Neutrophil (primary cell): ENCODE results near the gene KRTAP2-1.

Source experiments
- H3K27ac ChIP-seq: fragments of 200-600 bp; sonication (generic); 2 replicates; pipeline ENCODE4 v1.5.1; 2016; ENCODE audit warnings: mild to moderate bottlenecking, moderate library complexity
- H3K27me3 ChIP-seq: fragments of 200-600 bp; sonication (generic); 2 replicates; pipeline ENCODE4 v1.6.0; 2016; ENCODE audit warnings: mild to moderate bottlenecking
- H3K36me3 ChIP-seq: fragments of 200-600 bp; sonication (generic); 2 replicates; pipeline ENCODE4 v1.5.1; 2017
- H3K4me1 ChIP-seq, 2 experiments: fragments of 200-600 bp in 1 of 2; sonication (generic) in 1 of 2; 1 replicate in 1 of 2; 2 replicates in 1 of 2; pipeline versions ENCODE4 v1.5.1 to v1.6.1; 2013 to 2016; ENCODE audit warnings: low read depth in 1 of 2, low read length in 1 of 2, mild to moderate bottlenecking in 1 of 2, moderate library complexity in 1 of 2; ENCODE audit not compliant: control insufficient read depth in 1 of 2, insufficient read depth in 1 of 2
- H3K4me3 ChIP-seq, 2 experiments: fragments of 200-600 bp in 1 of 2; sonication (generic) in 1 of 2; 1 replicate in 1 of 2; 2 replicates in 1 of 2; pipeline ENCODE4 v1.5.1; 2013 to 2016; ENCODE audit warnings: low read depth in 1 of 2, low read length in 1 of 2, mild to moderate bottlenecking in 1 of 2, moderate library complexity in 1 of 2
- H3K9me3 ChIP-seq: fragments of 200-600 bp; sonication (generic); 2 replicates; pipeline ENCODE4 v1.5.1; 2016
- CTCF ChIP-seq: fragments of 200-600 bp; sonication (generic); IDR thresholded peaks from 2 replicates; pipeline ENCODE4 v1.5.1; 2016; ENCODE audit warnings: antibody characterized with exemption

Gene KRTAP2-1

GRCh38 chr17:41024697-41025096 lies 22.4 kb downstream of the KRTAP2-1 start:
- Histone ChIP-seq H3K9me3 (no peaks in the 10 kb centered on the region), H3K36me3 (no peaks in the 10 kb centered on the region), H3K27ac (no peak overlapping the region), H3K4me3 (no peak overlapping the region), H3K27me3 (peaks cover 21% of the 10 kb centered on the region), H3K4me1 (no peaks in the 10 kb centered on the region)
- no peak for TF ChIP-seq CTCF

GRCh38 chr17:41020336-41020735 lies 26.8 kb downstream of the KRTAP2-1 start:
- Histone ChIP-seq H3K36me3 (no peaks in the 10 kb centered on the region), H3K27me3 (peaks cover 4% of the 10 kb centered on the region), H3K4me3 (no peak overlapping the region), H3K9me3 (no peaks in the 10 kb centered on the region), H3K4me1 (peaks cover 13 to 15% of the 10 kb centered on the region in 2 experiments), H3K27ac (no peak overlapping the region)
- no peak for TF ChIP-seq CTCF

- no peaks in the 10 kb centered on the region for H3K36me3 ChIP-seq
- no peaks in the 10 kb centered on the region for H3K9me3 ChIP-seq
- H3K27me3 ChIP-seq: peaks cover 9% of the 10 kb centered on the region
- no peak for TF ChIP-seq CTCF
- no peak overlapping the region for H3K27ac ChIP-seq
- H3K4me1 ChIP-seq: peaks cover 13 to 15% of the 10 kb centered on the region in 2 experiments
- H3K4me3 ChIP-seq: no peak overlapping the region
Measured at GRCh38 chr17:41019415-41019814, 27.7 kb downstream of the KRTAP2-1 start.

- peaks cover 9% of the 10 kb centered on the region for H3K27me3 ChIP-seq
- H3K36me3 ChIP-seq: no peaks in the 10 kb centered on the region
- peaks cover 13 to 15% of the 10 kb centered on the region in 2 experiments for H3K4me1 ChIP-seq
- H3K9me3 ChIP-seq: no peaks in the 10 kb centered on the region
- TF ChIP-seq CTCF: no peak
- H3K27ac ChIP-seq: peak overlapping the region; percentile 24
- H3K4me3 ChIP-seq: no peak overlapping the region
Measured at GRCh38 chr17:41018541-41018940, 28.6 kb downstream of the KRTAP2-1 start.

- peaks cover 13 to 15% of the 10 kb centered on the region in 2 experiments for H3K4me1 ChIP-seq
- H3K27ac ChIP-seq: no peak overlapping the region
- no peak for TF ChIP-seq CTCF
- peaks cover 9% of the 10 kb centered on the region for H3K27me3 ChIP-seq
- no peaks in the 10 kb centered on the region for H3K9me3 ChIP-seq
- no peaks in the 10 kb centered on the region for H3K36me3 ChIP-seq
- H3K4me3 ChIP-seq: no peak overlapping the region
Measured at GRCh38 chr17:41016578-41017215, 30.4 kb downstream of the KRTAP2-1 start.
